Thyroid gland (tissue), 4 donors: ENCODE results near the gene KRTAP16-1. TPM values are rescaled to one million over a fixed set of nuclear protein-coding genes. Genes with fewer than 3 reads are reported as not detected.
A peak's percentile ranks its signal among the peaks of the same experiment; 100 is the strongest.

Experiments used
- DNase-seq, 2 donors: peaks; one replicate each; pipeline ENCODE4 v3.0.0-alpha.2; 2019
- H3K27ac ChIP-seq, 3 donors: fragments of 200-600 bp; sonication (generic); 1 replicate in 2 of 3; 2 replicates in 1 of 3; pipeline ENCODE4 v1.5.1; 2016 to 2019; ENCODE audit warnings: mild to moderate bottlenecking in 1 of 3, moderate library complexity in 1 of 3
- H3K27me3 ChIP-seq: fragments of 200-600 bp; sonication (generic); one replicate; pipeline ENCODE4 v1.5.1; 2019
- H3K36me3 ChIP-seq, 2 donors: fragments of 200-600 bp; sonication (generic); one replicate each; pipeline ENCODE4 v1.5.1; 2016 to 2019
- H3K4me1 ChIP-seq, 2 donors: fragments of 200-600 bp; sonication (generic); one replicate each; pipeline ENCODE4 v1.5.1; 2017 to 2019
- H3K4me3 ChIP-seq, 3 donors: fragments of 200-600 bp; sonication (generic); replicated peaks in 1 of 3; 1 replicate in 2 of 3; 2 replicates in 1 of 3; pipeline ENCODE4 v1.5.1; 2016; ENCODE audit warnings: mild to moderate bottlenecking in 1 of 3
- H3K9me3 ChIP-seq: fragments of 200-600 bp; sonication (generic); one replicate; pipeline ENCODE4 v1.5.1; 2017
- CTCF ChIP-seq, 6 experiments: fragments of 200-600 bp in 3 of 6; fragments of 450-650 bp in 3 of 6; sonication (generic) in 3 of 6; IDR thresholded peaks; one replicate each; pipeline ENCODE4 v1.5.1; 2016 to 2019; ENCODE audit warnings: antibody characterized with exemption in 6 of 6, mild to moderate bottlenecking in 2 of 6, inconsistent platforms in 1 of 6, moderate library complexity in 1 of 6
- POLR2A ChIP-seq, 2 donors: fragments of 450-650 bp; IDR thresholded peaks; one replicate each; pipeline ENCODE4 v1.6.1; 2017; ENCODE audit warnings: antibody characterized with exemption in 2 of 2, mild to moderate bottlenecking in 2 of 2, moderate library complexity in 1 of 2
- WGBS, 2 donors: methylation state at CpG; one replicate each; pipeline ENCODE4 v1.1.5; 2017; 5-methylcytosine and 5-hydroxymethylcytosine counted together
- intact Hi-C: fragments of 100-400 bp; cut with DNase I; formaldehyde crosslinking; loops from one replicate; pipeline ENCODE4 v1.15.1; 2023
- total RNA-seq, 4 donors: library from RNA; depleted of rRNA; stranded (reverse); fragments of >200 nt; gene quantifications; one replicate each; pipeline ENCODE4 v1.2.3, GENCODE V29; 2016

KRTAP16-1 gene
- total RNA-seq, 4 donors from 2014 or later = not detected

- Histone ChIP-seq H3K4me1 (no peaks in the 10 kb centered on the region), H3K27ac (no peak overlapping the region), H3K36me3 (no peaks in the 10 kb centered on the region), H3K9me3 (no peaks in the 10 kb centered on the region), H3K27me3 (no peaks in the 10 kb centered on the region), H3K4me3 (no peak overlapping the region)
- TF ChIP-seq POLR2A (IDR thresholded peaks at IDR 0.05) (no peak), CTCF (IDR thresholded peaks at IDR 0.05) (no peak)
- intact Hi-C loops = no loop called here
- WGBS, 2 donors = 45 to 60% methylated on average over 3 of the region's 3 CpGs
- no peak for DNase-seq
Measured at GRCh38 chr17:41340494-41340893, 31.4 kb upstream of the KRTAP16-1 start.

- intact Hi-C loops = no loop called here
- Histone ChIP-seq H3K27ac (no peak overlapping the region), H3K27me3 (no peaks in the 10 kb centered on the region), H3K4me3 (no peak overlapping the region), H3K36me3 (no peaks in the 10 kb centered on the region), H3K4me1 (no peaks in the 10 kb centered on the region), H3K9me3 (no peaks in the 10 kb centered on the region)
- TF ChIP-seq POLR2A (IDR thresholded peaks at IDR 0.05) = no peak
- TF ChIP-seq CTCF (IDR thresholded peaks at IDR 0.05) = no peak
- DNase-seq = no peak
- WGBS, 2 donors = 51 to 55% methylated on average over 2 of the region's 2 CpGs
Measured at GRCh38 chr17:41339571-41340172, 30.6 kb upstream of the KRTAP16-1 start.

- WGBS, 2 donors = 29 to 33% methylated on average over 5 of the region's 5 CpGs
- DNase-seq = peak; percentile 8 to 12
- TF ChIP-seq POLR2A (IDR thresholded peaks at IDR 0.05) = no peak
- TF ChIP-seq CTCF (IDR thresholded peaks at IDR 0.05) = no peak
- Histone ChIP-seq H3K4me3 (no peak overlapping the region), H3K27me3 (no peaks in the 10 kb centered on the region), H3K4me1 (no peaks in the 10 kb centered on the region), H3K27ac (no peak overlapping the region), H3K9me3 (no peaks in the 10 kb centered on the region), H3K36me3 (no peaks in the 10 kb centered on the region)
- intact Hi-C loops = no loop called here
Measured at GRCh38 chr17:41338961-41339485, 29.9 kb upstream of the KRTAP16-1 start.

- DNase-seq = no peak
- H3K4me1 ChIP-seq = no peaks in the 10 kb centered on the region
- no peaks in the 10 kb centered on the region for H3K9me3 ChIP-seq
- 93% methylated on average over 1 of the region's 1 CpG for WGBS, 2 donors
- no peak overlapping the region for H3K4me3 ChIP-seq
- H3K27ac ChIP-seq = no peak overlapping the region
- no peaks in the 10 kb centered on the region for H3K36me3 ChIP-seq
- intact Hi-C loops = no loop called here
- no peaks in the 10 kb centered on the region for H3K27me3 ChIP-seq
- TF ChIP-seq POLR2A (IDR thresholded peaks at IDR 0.05) (no peak), CTCF (IDR thresholded peaks at IDR 0.05) (no peak)
Measured at GRCh38 chr17:41335747-41336146, 26.6 kb upstream of the KRTAP16-1 start.

- Histone ChIP-seq H3K4me3 (no peak overlapping the region), H3K27ac (no peak overlapping the region), H3K36me3 (no peaks in the 10 kb centered on the region), H3K27me3 (no peaks in the 10 kb centered on the region), H3K4me1 (no peaks in the 10 kb centered on the region), H3K9me3 (no peaks in the 10 kb centered on the region)
- 81 to 90% methylated on average over 5 to 6 of the region's 6 CpGs for WGBS, 2 donors
- TF ChIP-seq CTCF (IDR thresholded peaks at IDR 0.05) = no peak
- TF ChIP-seq POLR2A (IDR thresholded peaks at IDR 0.05) = no peak
- no peak for DNase-seq
- intact Hi-C loops = no loop called here
Measured at GRCh38 chr17:41334385-41335305, 25.5 kb upstream of the KRTAP16-1 start.
